ENCODE measurements around the gene KRT35.
"Not testable (repeated sequence)": the region's sequence is repeated elsewhere in the genome, so short reads cannot be mapped to it uniquely, and the experiment has no call there.

KRT35 gene

DNA sequence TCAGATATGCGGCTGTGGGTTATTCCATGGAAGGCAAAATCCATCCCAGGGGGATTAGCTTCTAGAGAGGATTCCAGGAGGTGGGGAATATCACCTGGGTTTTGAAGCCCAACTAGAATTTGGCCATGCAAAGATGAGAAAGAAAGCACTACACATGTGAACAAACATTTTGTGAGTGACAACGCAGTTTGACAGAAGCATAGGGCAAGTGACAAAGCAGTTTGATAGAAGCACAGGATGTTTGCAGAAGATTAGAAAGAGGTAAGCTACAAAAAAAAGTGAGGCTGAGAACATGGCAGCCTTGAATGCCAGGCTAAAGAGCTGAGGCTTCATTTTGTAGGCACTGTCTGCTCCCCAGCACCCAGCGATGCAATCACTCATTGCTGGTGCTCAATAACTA is 27.9 kb downstream of the KRT35 start:
- DNase-seq (ENCODE audit: low read depth in 2 of 2): no peak

GRCh38 chr17:41452281-41452680 is 28.7 kb downstream of the KRT35 start:
- DNase-seq (ENCODE audit: low read depth in 2 of 2): no peak

- DNase-seq (ENCODE audit: low read depth in 2 of 2): no peak
Measured at GRCh38 chr17:41451154-41451728, 29.7 kb downstream of the KRT35 start.

- no peak for DNase-seq (ENCODE audit: low read depth in 2 of 2)
Measured at GRCh38 chr17:41449008-41449407, 31.9 kb downstream of the KRT35 start.

GRCh38 chr17:41448506-41448905 is 32.4 kb downstream of the KRT35 start:
- DNase-seq (ENCODE audit: low read depth in 2 of 2): no peak

DNA sequence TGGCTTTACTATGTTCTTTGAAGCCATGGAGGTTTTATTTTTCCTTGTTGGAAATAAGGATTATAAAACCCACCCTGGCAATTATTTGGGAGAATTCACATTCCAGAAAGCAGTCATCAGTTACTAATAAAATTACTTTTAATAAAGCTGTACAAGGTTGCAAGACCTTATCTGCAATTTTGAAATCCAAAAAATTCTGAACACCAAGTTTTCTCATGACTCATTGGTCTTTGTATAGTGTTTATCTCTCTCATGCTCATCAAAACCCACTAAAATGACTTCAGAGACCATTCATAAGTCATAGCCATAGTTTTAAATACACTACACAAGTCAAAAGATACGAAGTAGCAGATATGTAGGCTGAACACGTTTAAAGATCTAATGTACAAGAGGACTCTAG is 34.1 kb downstream of the KRT35 start:
- DNase-seq (ENCODE audit: low read depth in 2 of 2): no peak

- no peak for DNase-seq (ENCODE audit: low read depth in 2 of 2)
Measured at GRCh38 chr17:41444640-41445039, 36.3 kb downstream of the KRT35 start.

DNA sequence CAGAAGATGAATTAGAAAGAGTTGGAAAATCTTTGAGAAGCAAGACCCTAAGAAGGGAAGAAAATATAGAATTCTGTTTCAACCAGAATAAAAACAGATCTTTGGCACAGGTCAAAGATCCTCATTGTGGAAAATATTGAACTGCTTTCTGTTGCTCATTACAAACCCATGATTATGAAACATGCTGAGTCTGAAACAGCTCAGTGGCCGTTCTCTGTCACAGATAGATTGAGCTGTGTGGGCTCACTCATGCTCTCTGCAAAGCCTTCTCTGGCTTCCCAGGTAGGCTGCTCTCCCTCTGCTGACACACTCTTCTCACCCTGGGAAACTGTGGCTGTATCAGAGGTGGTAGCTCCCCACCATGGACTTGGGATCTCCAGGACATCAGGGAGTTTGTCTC is 36.8 kb downstream of the KRT35 start:
- DNase-seq (ENCODE audit: low read depth in 2 of 2): no peak

GRCh38 chr17:41442739-41443138 is 38.2 kb downstream of the KRT35 start:
- DNase-seq (ENCODE audit: low read depth in 2 of 2): no peak

DNA sequence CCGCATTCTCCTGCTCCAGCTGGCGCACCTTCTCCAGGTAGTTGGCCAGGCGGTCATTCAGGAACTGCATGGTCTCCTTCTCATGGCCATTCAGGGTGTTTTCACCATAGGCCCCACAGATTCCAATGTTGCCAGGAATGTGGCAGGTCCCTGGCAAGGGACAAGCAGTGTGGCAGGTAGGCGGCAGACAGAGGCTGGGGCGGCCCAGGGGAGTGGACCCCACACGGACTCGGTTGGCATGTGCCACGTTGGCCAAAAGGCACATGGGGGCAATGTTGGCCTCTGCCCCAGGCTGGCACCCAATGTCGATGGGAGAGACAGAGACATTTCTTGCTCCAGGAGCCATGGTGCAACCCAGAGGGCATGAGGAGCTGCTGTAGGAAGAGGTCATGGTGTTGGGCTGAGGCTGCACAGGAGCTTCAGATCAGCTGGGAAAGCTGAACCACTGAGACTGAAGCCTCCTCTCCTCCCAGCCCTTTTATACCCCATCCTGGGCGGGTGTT is 40.4 kb downstream of the KRT35 start, which contains the start of gene KRT38:
KRT38 (minus strand) TSS at position 453 of the 503 bp plus-strand sequence; CDS start at position 391, 62 bp downstream.
- DNase-seq (ENCODE audit: low read depth in 2 of 2): no peak

DNA sequence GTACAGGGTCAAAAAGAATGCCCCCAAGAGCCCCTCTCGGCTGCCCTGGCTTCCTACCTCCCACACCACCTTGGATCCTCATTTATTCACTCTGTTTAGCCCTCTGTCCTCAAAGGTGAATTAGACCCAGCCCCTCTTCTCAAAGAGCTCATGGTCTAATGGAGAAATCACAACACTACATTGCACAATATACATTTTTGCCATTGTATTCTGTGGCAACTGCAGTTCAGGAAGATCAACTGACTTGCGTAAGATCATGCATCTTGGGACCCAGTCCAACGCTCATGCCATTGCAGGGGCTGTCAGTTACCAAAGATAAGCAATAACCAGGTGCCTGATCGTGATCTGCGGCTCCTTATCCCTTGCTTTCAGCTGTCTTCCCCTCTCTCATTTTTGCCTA is 41.6 kb downstream of the KRT35 start:
- DNase-seq (ENCODE audit: low read depth in 2 of 2): no peak

DNA sequence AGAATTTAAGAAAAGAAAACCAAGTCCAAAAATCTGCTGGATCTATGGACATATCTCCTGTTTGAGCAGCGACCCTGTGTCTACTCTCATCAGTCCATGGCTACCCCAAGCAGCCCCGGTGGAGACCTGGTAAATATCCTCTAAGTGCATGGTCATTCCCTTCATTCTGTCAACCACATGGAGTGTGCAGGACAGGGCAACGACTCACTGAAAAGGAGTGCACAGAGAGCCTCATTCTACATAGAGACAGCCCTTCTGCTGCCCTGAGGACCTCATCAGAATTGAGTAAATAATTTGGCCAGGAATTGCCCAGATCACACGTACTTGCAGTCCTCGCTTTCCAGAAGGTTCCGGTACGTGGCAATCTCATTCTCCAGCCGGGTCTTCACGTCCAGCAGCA is 43.2 kb downstream of the KRT35 start:
- no peak for DNase-seq (ENCODE audit: low read depth in 2 of 2)

DNA sequence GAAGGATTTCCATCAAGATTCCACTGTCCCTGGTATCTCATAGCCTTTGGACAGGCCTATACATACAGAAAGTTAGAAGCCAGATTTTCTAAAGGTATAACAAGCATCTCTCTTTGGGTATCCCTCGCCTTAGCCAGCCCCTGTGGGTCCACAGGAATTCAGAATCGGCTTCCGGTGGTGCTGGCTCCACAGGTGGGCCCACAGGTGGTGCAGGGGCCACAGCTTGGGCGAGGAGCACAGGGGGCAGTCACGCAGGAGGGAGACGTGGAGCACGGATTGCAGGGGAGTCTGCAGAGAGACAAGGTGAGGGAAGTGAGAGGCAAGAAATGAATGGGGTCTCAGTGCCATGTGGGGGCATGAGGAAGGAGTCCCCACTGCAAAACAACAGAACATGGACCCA is 43.7 kb downstream of the KRT35 start:
- DNase-seq (ENCODE audit: low read depth in 2 of 2): no peak

DNA sequence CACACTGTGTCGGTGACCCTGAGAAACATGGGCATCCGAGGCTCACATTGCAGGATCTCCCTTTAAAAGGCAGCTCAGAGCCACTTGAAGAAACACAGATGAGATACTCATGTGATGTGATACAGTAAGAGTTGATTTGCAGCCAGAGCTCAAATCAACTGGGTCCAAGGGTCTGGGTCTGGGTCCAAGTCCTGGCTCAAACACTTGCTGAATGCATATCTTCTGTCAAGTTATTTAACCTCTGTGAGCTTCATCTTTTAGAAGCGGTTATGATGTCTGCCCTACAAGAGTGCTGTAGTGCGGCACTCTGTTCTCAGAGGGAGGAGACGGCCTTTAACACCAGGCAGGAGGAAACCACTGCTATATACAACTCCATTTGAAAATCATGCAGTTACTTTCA is 46.5 kb downstream of the KRT35 start:
- DNase-seq (ENCODE audit: low read depth in 2 of 2): no peak

DNA sequence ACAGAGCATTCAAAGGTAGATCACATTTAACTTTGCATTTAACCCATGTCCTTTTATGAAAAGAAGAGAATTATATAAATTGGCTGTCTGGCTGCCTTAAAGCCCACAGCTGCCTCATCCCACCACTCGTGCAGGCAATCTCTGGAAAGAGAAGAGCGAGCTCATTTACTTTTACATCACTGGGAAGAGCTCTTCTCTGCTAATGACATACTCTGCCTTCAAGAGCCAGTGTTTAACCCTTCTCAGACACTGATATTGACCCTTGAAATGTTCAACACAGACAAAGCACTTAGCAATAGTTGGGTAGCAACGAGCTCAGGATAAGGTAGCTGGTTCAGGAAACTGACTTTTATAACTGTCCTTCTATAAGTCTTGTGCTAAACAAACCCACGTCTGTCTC is 46.9 kb downstream of the KRT35 start:
- DNase-seq (ENCODE audit: low read depth in 2 of 2): no peak

GRCh38 chr17:41433586-41433985 is 47.4 kb downstream of the KRT35 start:
- DNase-seq (ENCODE audit: low read depth in 2 of 2): no peak

DNA sequence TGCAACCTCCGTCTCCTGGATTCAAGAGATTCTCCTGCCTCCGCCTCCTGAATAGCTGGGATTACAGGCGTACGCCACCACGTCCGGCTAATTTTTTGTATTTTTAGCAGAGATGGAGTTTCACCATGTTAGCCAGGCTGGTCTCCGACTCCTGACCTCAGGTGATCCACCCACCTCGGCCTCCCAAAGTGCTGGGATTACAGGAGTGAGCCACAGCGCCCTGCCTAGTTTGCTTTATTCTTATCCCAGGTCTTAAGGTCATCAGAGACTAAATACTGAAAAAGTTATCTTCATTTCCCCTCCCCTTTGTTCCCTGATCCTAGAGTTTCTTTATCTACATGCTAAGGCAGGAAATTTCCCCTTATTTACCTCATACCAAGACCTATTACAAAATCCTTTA is 50.6 kb downstream of the KRT35 start:
- not testable (repeated sequence) for DNase-seq (ENCODE audit: low read depth in 2 of 2)

DNA sequence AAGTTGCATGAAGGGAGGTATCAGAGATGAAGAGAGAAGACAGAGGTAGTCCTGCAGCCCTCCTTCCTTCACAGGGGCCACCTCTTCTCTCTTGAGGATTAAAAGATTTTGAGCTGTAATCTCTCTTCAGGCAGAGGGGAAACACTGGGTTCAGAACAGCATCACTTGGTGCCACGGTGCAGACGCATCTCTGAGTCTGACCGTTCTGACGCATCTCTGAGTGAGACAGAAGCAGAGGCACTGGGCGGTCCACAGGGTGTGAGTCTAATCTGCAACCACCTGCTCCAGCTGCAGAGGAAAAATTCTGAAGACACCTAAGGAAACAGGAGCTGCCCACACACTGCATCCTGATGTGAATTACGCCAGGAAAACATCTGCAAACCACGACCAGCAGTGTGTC is 51.3 kb downstream of the KRT35 start:
- DNase-seq (ENCODE audit: low read depth in 2 of 2): no peak

- no peak for DNase-seq (ENCODE audit: low read depth in 2 of 2)
Measured at GRCh38 chr17:41428591-41429291, 52.2 kb downstream of the KRT35 start.
